NCI-H460 (cell line): ENCODE measurements around the gene GDNF. TPM values are rescaled to one million over a fixed set of nuclear protein-coding genes. Genes with fewer than 3 reads are reported as not detected.
"Not testable (repeated sequence)": the region's sequence is repeated elsewhere in the genome, so short reads cannot be mapped to it uniquely, and the experiment has no call there.

Experiments
- DNase-seq: peaks from one replicate; pipeline ENCODE4 v3.0.0-alpha.2; 2016; ENCODE audit warnings: low read depth; ENCODE audit errors: extremely low read depth
- total RNA-seq: library from RNA; depleted of rRNA; stranded (reverse); fragments of >200 nt; shearing (Covaris generic); gene quantifications from 2 replicates; pipeline ENCODE4 v1.2.3, GENCODE V29; 2014

Gene GDNF
- total RNA-seq, 1 experiment from 2014 or later: not detected

- DNase-seq: no peak
These were observed 52.1 kb downstream of the GDNF start for GRCh38 chr5:37787742-37788141.

GRCh38 chr5:37786862-37787519 lies 52.9 kb downstream of the GDNF start:
- no peak for DNase-seq

- DNase-seq: no peak
These were observed 53.4 kb downstream of the GDNF start for GRCh38 chr5:37786416-37786815.

- not testable (repeated sequence) for DNase-seq
These were observed 58.4 kb downstream of the GDNF start for GRCh38 chr5:37781409-37781808.

GRCh38 chr5:37777432-37778130 lies 62.3 kb downstream of the GDNF start:
- DNase-seq: no peak

- DNase-seq: no peak
These were observed 63.0 kb downstream of the GDNF start for GRCh38 chr5:37776826-37777225.

- DNase-seq: no peak
These were observed 64.8 kb downstream of the GDNF start for GRCh38 chr5:37774912-37775483.

- no peak for DNase-seq
These were observed 66.0 kb downstream of the GDNF start for GRCh38 chr5:37773809-37774208.

GRCh38 chr5:37772255-37772654 lies 67.6 kb downstream of the GDNF start:
- DNase-seq: no peak

GRCh38 chr5:37771731-37772130 lies 68.1 kb downstream of the GDNF start:
- DNase-seq: no peak

GRCh38 chr5:37771203-37771611 lies 68.6 kb downstream of the GDNF start:
- no peak for DNase-seq

- no peak for DNase-seq
These were observed 69.1 kb downstream of the GDNF start for GRCh38 chr5:37770786-37771185.

- DNase-seq: no peak
These were observed 70.0 kb downstream of the GDNF start for GRCh38 chr5:37769840-37770239.

GRCh38 chr5:37769108-37769507 lies 70.7 kb downstream of the GDNF start:
- DNase-seq: no peak

- DNase-seq: no peak
These were observed 71.5 kb downstream of the GDNF start for GRCh38 chr5:37768371-37768770.

GRCh38 chr5:37767961-37768360 lies 71.9 kb downstream of the GDNF start:
- no peak for DNase-seq

GRCh38 chr5:37767251-37767650 lies 72.6 kb downstream of the GDNF start:
- DNase-seq: no peak
